Measurements from ENCODE around the gene CENPB.

Gene CENPB

GRCh38 chr20:3804781-3805180 is 18.2 kb upstream of the CENPB start:
- H3K4me1 ChIP-seq (ENCODE audit: insufficient read depth, low read length): peaks cover 11% of the 10 kb centered on the region; the same call in 1 of the 2 replicates

GRCh38 chr20:3804254-3804751 is 17.8 kb upstream of the CENPB start:
- Histone ChIP-seq H3K4me3 (ENCODE audit: low read length) (no peak overlapping the region), H3K27me3 (ENCODE audit: insufficient read depth, low read length) (no peaks in the 10 kb centered on the region), H3K9ac (ENCODE audit: low read depth, low read length) (no peak overlapping the region), H3K9me3 (ENCODE audit: insufficient read depth, low read depth, low read length) (no peaks in the 10 kb centered on the region), H3K36me3 (ENCODE audit: insufficient read depth, low read depth, low read length) (peaks cover 56% of the 10 kb centered on the region), H3K4me1 (ENCODE audit: insufficient read depth, low read length) (peaks cover 12% of the 10 kb centered on the region; the same call in 1 of the 2 replicates), H3K27ac (ENCODE audit: low read length) (no peak overlapping the region)

More at GRCh38 chr20:3804781-3805180, 18.2 kb upstream of the CENPB start:
- Histone ChIP-seq H3K9me3 (ENCODE audit: insufficient read depth, low read depth, low read length) (no peaks in the 10 kb centered on the region), H3K4me3 (ENCODE audit: low read length) (no peak overlapping the region), H3K27me3 (ENCODE audit: insufficient read depth, low read length) (no peaks in the 10 kb centered on the region), H3K27ac (ENCODE audit: low read length) (no peak overlapping the region), H3K36me3 (ENCODE audit: insufficient read depth, low read depth, low read length) (peaks cover 56% of the 10 kb centered on the region), H3K9ac (ENCODE audit: low read depth, low read length) (no peak overlapping the region)

GRCh38 chr20:3803854-3804253 is 17.3 kb upstream of the CENPB start:
- Histone ChIP-seq H3K4me1 (ENCODE audit: insufficient read depth, low read length) (peaks cover 16% of the 10 kb centered on the region; the same call in 1 of the 2 replicates), H3K9ac (ENCODE audit: low read depth, low read length) (no peak overlapping the region)

GRCh38 chr20:3803289-3803688 is 16.7 kb upstream of the CENPB start:
- Histone ChIP-seq H3K27me3 (ENCODE audit: insufficient read depth, low read length) (no peaks in the 10 kb centered on the region), H3K9me3 (ENCODE audit: insufficient read depth, low read depth, low read length) (no peaks in the 10 kb centered on the region), H3K4me1 (ENCODE audit: insufficient read depth, low read length) (peaks cover 18% of the 10 kb centered on the region; the same call in 1 of the 2 replicates), H3K27ac (ENCODE audit: low read length) (no peak overlapping the region), H3K9ac (ENCODE audit: low read depth, low read length) (no peak overlapping the region), H3K4me3 (ENCODE audit: low read length) (no peak overlapping the region), H3K36me3 (ENCODE audit: insufficient read depth, low read depth, low read length) (peaks cover 62% of the 10 kb centered on the region)

More at GRCh38 chr20:3803854-3804253, 17.3 kb upstream of the CENPB start:
- H3K27me3 ChIP-seq (ENCODE audit: insufficient read depth, low read length): no peaks in the 10 kb centered on the region
- H3K9me3 ChIP-seq (ENCODE audit: insufficient read depth, low read depth, low read length): no peaks in the 10 kb centered on the region
- H3K4me3 ChIP-seq (ENCODE audit: low read length): no peak overlapping the region
- no peak overlapping the region for H3K27ac ChIP-seq (ENCODE audit: low read length)
- H3K36me3 ChIP-seq (ENCODE audit: insufficient read depth, low read depth, low read length): peaks cover 56% of the 10 kb centered on the region

GRCh38 chr20:3802524-3803239 is 16.1 kb upstream of the CENPB start:
- Histone ChIP-seq H3K27me3 (ENCODE audit: insufficient read depth, low read length) (no peaks in the 10 kb centered on the region), H3K27ac (ENCODE audit: low read length) (no peak overlapping the region), H3K9me3 (ENCODE audit: insufficient read depth, low read depth, low read length) (no peaks in the 10 kb centered on the region), H3K4me3 (ENCODE audit: low read length) (no peak overlapping the region), H3K9ac (ENCODE audit: low read depth, low read length) (no peak overlapping the region), H3K36me3 (ENCODE audit: insufficient read depth, low read depth, low read length) (peaks cover 62% of the 10 kb centered on the region), H3K4me1 (ENCODE audit: insufficient read depth, low read length) (peaks cover 21% of the 10 kb centered on the region; the same call in 1 of the 2 replicates)

GRCh38 chr20:3801846-3802245 is 15.3 kb upstream of the CENPB start:
- peaks cover 6% of the 10 kb centered on the region; the same call in 1 of the 2 replicates for H3K27me3 ChIP-seq (ENCODE audit: insufficient read depth, low read length)
- H3K4me1 ChIP-seq (ENCODE audit: insufficient read depth, low read length): peaks cover 25% of the 10 kb centered on the region; the same call in 1 of the 2 replicates
- H3K36me3 ChIP-seq (ENCODE audit: insufficient read depth, low read depth, low read length): peaks cover 62% of the 10 kb centered on the region
- no peak overlapping the region for H3K9ac ChIP-seq (ENCODE audit: low read depth, low read length)
- H3K27ac ChIP-seq (ENCODE audit: low read length): no peak overlapping the region
- H3K4me3 ChIP-seq (ENCODE audit: low read length): no peak overlapping the region
- H3K9me3 ChIP-seq (ENCODE audit: insufficient read depth, low read depth, low read length): no peaks in the 10 kb centered on the region

- peaks cover 25% of the 10 kb centered on the region; the same call in 1 of the 2 replicates for H3K4me1 ChIP-seq (ENCODE audit: insufficient read depth, low read length)
- no peaks in the 10 kb centered on the region for H3K9me3 ChIP-seq (ENCODE audit: insufficient read depth, low read depth, low read length)
- H3K27me3 ChIP-seq (ENCODE audit: insufficient read depth, low read length): peaks cover 7% of the 10 kb centered on the region; the same call in 1 of the 2 replicates
- H3K9ac ChIP-seq (ENCODE audit: low read depth, low read length): no peak overlapping the region
- peaks cover 62% of the 10 kb centered on the region for H3K36me3 ChIP-seq (ENCODE audit: insufficient read depth, low read depth, low read length)
- H3K27ac ChIP-seq (ENCODE audit: low read length): no peak overlapping the region
- H3K4me3 ChIP-seq (ENCODE audit: low read length): no peak overlapping the region
Observed at GRCh38 chr20:3801299-3801698, 14.8 kb upstream of the CENPB start.

GRCh38 chr20:3800878-3801260 is 14.3 kb upstream of the CENPB start:
- peaks cover 7% of the 10 kb centered on the region; the same call in 1 of the 2 replicates for H3K27me3 ChIP-seq (ENCODE audit: insufficient read depth, low read length)
- H3K9me3 ChIP-seq (ENCODE audit: insufficient read depth, low read depth, low read length): no peaks in the 10 kb centered on the region
- peaks cover 25% of the 10 kb centered on the region; the same call in 1 of the 2 replicates for H3K4me1 ChIP-seq (ENCODE audit: insufficient read depth, low read length)
- H3K36me3 ChIP-seq (ENCODE audit: insufficient read depth, low read depth, low read length): peaks cover 57% of the 10 kb centered on the region
- no peak overlapping the region; the same call in 1 of the 2 replicates for H3K4me3 ChIP-seq (ENCODE audit: low read length)
- no peak overlapping the region for H3K27ac ChIP-seq (ENCODE audit: low read length)
- no peak overlapping the region for H3K9ac ChIP-seq (ENCODE audit: low read depth, low read length)

GRCh38 chr20:3800256-3800877 is 13.8 kb upstream of the CENPB start:
- Histone ChIP-seq H3K36me3 (ENCODE audit: insufficient read depth, low read depth, low read length) (peaks cover 52% of the 10 kb centered on the region), H3K4me3 (ENCODE audit: low read length) (peak overlapping the region; percentile 48; the same call in 1 of the 2 replicates), H3K27ac (ENCODE audit: low read length) (peak overlapping the region; percentile 1), H3K9me3 (ENCODE audit: insufficient read depth, low read depth, low read length) (no peaks in the 10 kb centered on the region), H3K9ac (ENCODE audit: low read depth, low read length) (peak overlapping the region; percentile 50; the same call in 1 of the 2 replicates), H3K4me1 (ENCODE audit: insufficient read depth, low read length) (peaks cover 25% of the 10 kb centered on the region; the same call in 1 of the 2 replicates), H3K27me3 (ENCODE audit: insufficient read depth, low read length) (peaks cover 7% of the 10 kb centered on the region; the same call in 1 of the 2 replicates)

GRCh38 chr20:3798908-3799248 is 12.3 kb upstream of the CENPB start:
- peaks cover 7% of the 10 kb centered on the region; the same call in 1 of the 2 replicates for H3K27me3 ChIP-seq (ENCODE audit: insufficient read depth, low read length)
- peak overlapping the region; percentile 48; the same call in 1 of the 2 replicates for H3K4me3 ChIP-seq (ENCODE audit: low read length)
- peaks cover 38% of the 10 kb centered on the region for H3K36me3 ChIP-seq (ENCODE audit: insufficient read depth, low read depth, low read length)
- H3K4me1 ChIP-seq (ENCODE audit: insufficient read depth, low read length): peaks cover 25% of the 10 kb centered on the region; the same call in 1 of the 2 replicates
- no peaks in the 10 kb centered on the region for H3K9me3 ChIP-seq (ENCODE audit: insufficient read depth, low read depth, low read length)
- peak overlapping the region; percentile 57 for H3K27ac ChIP-seq (ENCODE audit: low read length)
- 0 out of 2 replicates have a peak overlapping the region, but pooled peaks have one; percentile 43 for H3K9ac ChIP-seq (ENCODE audit: low read depth, low read length)

GRCh38 chr20:3798373-3798768 is 11.8 kb upstream of the CENPB start:
- Histone ChIP-seq H3K36me3 (ENCODE audit: insufficient read depth, low read depth, low read length) (peaks cover 33% of the 10 kb centered on the region), H3K9ac (ENCODE audit: low read depth, low read length) (no peak overlapping the region), H3K27me3 (ENCODE audit: insufficient read depth, low read length) (peaks cover 7% of the 10 kb centered on the region; the same call in 1 of the 2 replicates), H3K4me1 (ENCODE audit: insufficient read depth, low read length) (peaks cover 25% of the 10 kb centered on the region; the same call in 1 of the 2 replicates), H3K9me3 (ENCODE audit: insufficient read depth, low read depth, low read length) (no peaks in the 10 kb centered on the region), H3K4me3 (ENCODE audit: low read length) (no peak overlapping the region), H3K27ac (ENCODE audit: low read length) (no peak overlapping the region)

Data from iPS-20b (cell line).